HG03439 (cell line): ENCODE measurements around the gene CPN2.
A peak's percentile ranks its signal among the peaks of the same experiment; 100 is the strongest.

ENCODE experiments used
- ATAC-seq: cut with Tn5 transposase; IDR thresholded peaks from one replicate; pipeline ENCODE4 v1.9.1; 2021; ENCODE audit warnings: mild to moderate bottlenecking, moderate library complexity; ENCODE audit not compliant: unreplicated experiment

CPN2 gene

GRCh38 chr3:194330160-194330559, 21.0 kb downstream of the CPN2 start:
- no peak for ATAC-seq

GRCh38 chr3:194329583-194329965, 21.6 kb downstream of the CPN2 start:
- no peak for ATAC-seq

- no peak for ATAC-seq
Observed at GRCh38 chr3:194328942-194329582, 22.1 kb downstream of the CPN2 start.

GRCh38 chr3:194328053-194328657, 23.0 kb downstream of the CPN2 start:
- ATAC-seq = no peak

- ATAC-seq = no peak
Observed at GRCh38 chr3:194327218-194328052, 23.7 kb downstream of the CPN2 start.

- ATAC-seq = no peak
Observed at GRCh38 chr3:194326968-194327217, 24.2 kb downstream of the CPN2 start.

- ATAC-seq = no peak
Observed at GRCh38 chr3:194326192-194326967, 24.7 kb downstream of the CPN2 start.

- no peak for ATAC-seq
Observed at GRCh38 chr3:194325424-194326153, 25.5 kb downstream of the CPN2 start.

- no peak for ATAC-seq
Observed at GRCh38 chr3:194324823-194325327, 26.3 kb downstream of the CPN2 start.

GRCh38 chr3:194323785-194324735, 27.1 kb downstream of the CPN2 start:
- peak; percentile 40 for ATAC-seq

- ATAC-seq = no peak
Observed at GRCh38 chr3:194322678-194323211, 28.4 kb downstream of the CPN2 start.

- no peak for ATAC-seq
Observed at GRCh38 chr3:194321693-194322640, 29.2 kb downstream of the CPN2 start.

- no peak for ATAC-seq
Observed at GRCh38 chr3:194320744-194321243, 30.3 kb downstream of the CPN2 start.

GRCh38 chr3:194320100-194320499, 31.0 kb downstream of the CPN2 start:
- no peak for ATAC-seq

GRCh38 chr3:194318511-194319161, 32.5 kb downstream of the CPN2 start:
- ATAC-seq = no peak

- ATAC-seq = no peak
Observed at GRCh38 chr3:194316918-194317317, 34.2 kb downstream of the CPN2 start.

GRCh38 chr3:194315965-194316361, 35.2 kb downstream of the CPN2 start:
- peak; percentile 13 for ATAC-seq
